C4-2B (cell line): ENCODE measurements around the gene TMEM229A.

ENCODE experiments used
- ZFX ChIP-seq: fragments of 450-650 bp; IDR thresholded peaks from 2 replicates; pipeline ENCODE4 v1.6.1; 2017
- TF ChIP-seq, protein P1 (sequence below): fragments of 450-650 bp; conservative IDR thresholded peaks from 2 replicates; pipeline ENCODE4 v1.5.1; 2017; ENCODE audit warnings: mild to moderate bottlenecking

GRCh38 chr7:124020060-124020459 lies 12.8 kb downstream of the TMEM229A start:
- TF ChIP-seq, protein P1, sequence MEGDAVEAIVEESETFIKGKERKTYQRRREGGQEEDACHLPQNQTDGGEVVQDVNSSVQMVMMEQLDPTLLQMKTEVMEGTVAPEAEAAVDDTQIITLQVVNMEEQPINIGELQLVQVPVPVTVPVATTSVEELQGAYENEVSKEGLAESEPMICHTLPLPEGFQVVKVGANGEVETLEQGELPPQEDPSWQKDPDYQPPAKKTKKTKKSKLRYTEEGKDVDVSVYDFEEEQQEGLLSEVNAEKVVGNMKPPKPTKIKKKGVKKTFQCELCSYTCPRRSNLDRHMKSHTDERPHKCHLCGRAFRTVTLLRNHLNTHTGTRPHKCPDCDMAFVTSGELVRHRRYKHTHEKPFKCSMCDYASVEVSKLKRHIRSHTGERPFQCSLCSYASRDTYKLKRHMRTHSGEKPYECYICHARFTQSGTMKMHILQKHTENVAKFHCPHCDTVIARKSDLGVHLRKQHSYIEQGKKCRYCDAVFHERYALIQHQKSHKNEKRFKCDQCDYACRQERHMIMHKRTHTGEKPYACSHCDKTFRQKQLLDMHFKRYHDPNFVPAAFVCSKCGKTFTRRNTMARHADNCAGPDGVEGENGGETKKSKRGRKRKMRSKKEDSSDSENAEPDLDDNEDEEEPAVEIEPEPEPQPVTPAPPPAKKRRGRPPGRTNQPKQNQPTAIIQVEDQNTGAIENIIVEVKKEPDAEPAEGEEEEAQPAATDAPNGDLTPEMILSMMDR, result no peak
- TF ChIP-seq ZFX, result no peak
